ENCODE data around the gene MALAT1. TPM values are rescaled to one million over a fixed set of nuclear protein-coding genes. Genes with fewer than 3 reads are reported as not detected.
A peak's percentile ranks its signal among the peaks of the same experiment; 100 is the strongest.

MALAT1 gene
- total and polyA plus RNA-seq, 2 of the 8 experiments (the other 6 are each of a cell fraction or from before 2014, with no cell fraction given): 115 to 984 TPM

- TF ChIP-seq TAF7 (optimal IDR thresholded peaks at IDR 0.05; ENCODE audit: borderline replicate concordance, low read depth, low read length) (no peak), CHD2 (IDR thresholded peaks at IDR 0.05; ENCODE audit: low read length) (no peak), SIN3A (conservative IDR thresholded peaks at IDR 0.05 in 1 of 2, IDR thresholded peaks at IDR 0.05 in 1 of 2; ENCODE audit: low read depth in 1 of 2, low read length in 2 of 2) (peak; percentile 70 to 92; a peak in 2 of 4 replicates), PHF8 (conservative IDR thresholded peaks at IDR 0.05; ENCODE audit: low read depth, low read length) (no peak), BACH1 (IDR thresholded peaks at IDR 0.05; ENCODE audit: low read length) (no peak), EGR1 (IDR thresholded peaks at IDR 0.05; ENCODE audit: borderline replicate concordance, low read depth, low read length) (no peak), ASH2L (IDR thresholded peaks at IDR 0.05; ENCODE audit: low read length) (no peak), USF2 (IDR thresholded peaks at IDR 0.05; ENCODE audit: low read length) (peak; percentile 23; the same call in 1 of the 2 replicates), KDM1A (IDR thresholded peaks at IDR 0.05; ENCODE audit: borderline replicate concordance, low read length) (no peak), CREB1 (IDR thresholded peaks at IDR 0.05) (no peak), BRCA1 (IDR thresholded peaks at IDR 0.05; ENCODE audit: low read depth, low read length) (no peak), KDM4A (IDR thresholded peaks at IDR 0.05; ENCODE audit: low read depth, low read length, severe bottlenecking) (no peak), SIRT6 (IDR thresholded peaks at IDR 0.05; ENCODE audit: low read length) (no peak), NANOG (IDR thresholded peaks at IDR 0.05; ENCODE audit: insufficient read depth, low read depth, low read length, poor library complexity, severe bottlenecking) (no peak), YY1 (IDR thresholded peaks at IDR 0.05; ENCODE audit: low read depth, low read length) (no peak), MAFK (IDR thresholded peaks at IDR 0.05; ENCODE audit: low read depth, low read length) (no peak), CBX5 (IDR thresholded peaks at IDR 0.05; ENCODE audit: low read depth, low read length) (no peak), SUZ12 (IDR thresholded peaks at IDR 0.05; ENCODE audit: low read length) (no peak)
These were observed 29.9 kb upstream of the MALAT1 start (continued) for GRCh38 chr11:65468874-65469333.
